SW 1271 (cell line): Measurements from ENCODE around the gene IRF2.
"Not testable (repeated sequence)": the region's sequence is repeated elsewhere in the genome, so short reads cannot be mapped to it uniquely, and the experiment has no call there.

ENCODE experiments used
- DNase-seq, 2 experiments: peaks; one replicate each; lab custom pipeline; 2025; lab: John Stamatoyannopoulos, UW

Gene IRF2

DNA sequence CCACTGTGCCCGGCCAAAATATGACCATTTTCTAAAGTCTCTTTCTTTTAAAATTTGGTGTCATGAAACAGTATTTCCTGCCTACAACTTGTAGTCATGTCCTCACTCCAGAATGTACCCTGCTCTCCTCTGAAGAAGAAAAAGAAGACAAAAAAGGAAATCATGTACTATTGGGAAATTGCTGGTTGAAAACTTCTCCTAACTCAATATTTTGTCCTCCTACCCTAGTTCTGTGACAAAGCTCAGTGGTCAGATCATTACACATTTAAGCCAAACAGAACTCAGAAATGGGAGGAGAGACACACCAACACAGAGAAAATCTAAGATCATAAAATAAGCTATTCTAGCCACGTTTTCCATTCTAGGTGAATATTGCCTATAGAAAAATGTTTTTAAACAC is 127.7 kb downstream of the IRF2 start:
- DNase-seq = no peak

DNA sequence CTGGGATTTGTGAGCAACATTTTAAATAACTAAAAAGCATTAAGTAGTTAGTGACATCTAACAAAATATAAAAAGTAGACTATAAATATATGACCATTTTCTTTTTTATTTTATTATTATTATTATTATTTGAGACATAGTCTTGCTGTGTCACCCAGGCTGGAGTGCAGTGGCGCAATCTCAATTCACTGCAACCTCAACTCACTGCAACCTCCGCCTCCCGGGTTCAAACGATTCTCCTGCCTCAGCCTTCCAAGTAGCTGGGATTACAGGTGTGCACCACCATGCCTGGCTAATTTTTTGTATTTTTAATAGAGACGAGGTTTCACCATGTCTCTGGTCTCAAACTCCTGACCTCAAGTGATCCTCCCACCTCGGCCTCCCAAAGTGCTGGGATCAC is 128.1 kb downstream of the IRF2 start:
- not testable (repeated sequence) for DNase-seq

DNA sequence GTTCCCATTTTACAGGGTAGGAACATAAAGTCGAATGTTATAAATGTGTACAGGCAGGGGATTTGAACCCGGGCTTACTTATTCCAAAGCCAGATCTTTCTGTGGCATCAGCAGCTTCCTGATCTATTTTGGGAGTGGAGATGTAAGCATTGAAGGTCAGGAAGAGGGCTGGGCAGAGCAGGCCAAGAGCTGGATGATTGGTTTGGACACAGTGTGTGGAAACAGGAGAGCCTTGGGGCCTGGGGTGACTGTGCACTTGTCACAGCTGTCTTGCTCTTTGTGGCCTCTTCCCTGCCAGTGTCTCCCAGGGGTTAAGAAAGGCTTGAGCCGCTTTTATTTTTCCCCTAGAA is 128.8 kb downstream of the IRF2 start:
- DNase-seq = no peak

DNA sequence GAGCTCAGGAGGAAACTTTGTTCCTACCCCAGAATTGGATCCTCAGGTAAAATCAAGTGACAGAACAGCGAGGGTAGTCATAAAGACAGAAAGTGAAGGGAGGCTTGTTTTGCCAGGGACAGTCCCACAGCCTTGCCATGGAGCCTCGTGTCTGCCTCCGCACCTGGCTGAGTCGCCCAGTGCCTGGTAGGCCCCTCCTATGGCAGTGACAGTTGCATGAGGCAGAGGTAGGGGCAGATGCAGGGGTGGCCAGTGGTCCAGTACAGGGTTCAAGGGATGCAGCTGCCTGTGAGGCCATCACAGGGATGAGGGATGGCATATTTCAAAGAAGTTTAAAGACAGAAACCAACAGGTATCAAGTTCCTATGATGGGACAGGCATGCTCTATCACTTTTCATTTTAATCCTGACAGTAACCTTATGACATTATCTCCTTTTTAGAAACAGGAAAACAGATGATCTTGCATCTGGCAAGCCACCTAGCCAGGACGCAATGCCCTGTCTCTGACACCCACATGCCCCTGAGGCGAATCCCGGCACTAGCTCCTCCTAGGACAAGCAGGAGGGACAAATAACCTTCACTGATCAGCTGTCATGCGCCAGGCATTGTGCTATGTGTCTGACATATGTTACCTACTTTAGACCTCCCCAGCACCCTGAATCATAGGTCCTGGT is 129.3 kb downstream of the IRF2 start:
- no peak for DNase-seq

DNA sequence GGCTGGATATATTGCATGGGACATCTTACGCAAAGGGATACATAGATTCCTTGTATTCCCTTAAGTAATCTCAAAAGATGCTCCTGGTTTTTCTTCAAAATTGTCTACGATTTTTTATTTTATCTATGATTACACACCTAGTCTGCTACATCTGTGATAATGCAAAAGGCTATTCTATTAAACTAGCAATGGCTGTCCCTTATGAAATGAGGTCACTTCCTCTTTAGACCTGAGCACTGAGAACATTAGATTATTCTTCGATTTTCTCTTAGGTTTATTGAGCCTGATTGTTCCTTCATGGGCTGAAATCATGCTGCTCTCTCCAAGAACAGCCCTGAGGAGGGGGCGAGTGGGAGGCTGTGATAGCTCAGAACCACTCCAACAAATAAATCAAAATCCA is 129.9 kb downstream of the IRF2 start:
- DNase-seq = no peak

DNA sequence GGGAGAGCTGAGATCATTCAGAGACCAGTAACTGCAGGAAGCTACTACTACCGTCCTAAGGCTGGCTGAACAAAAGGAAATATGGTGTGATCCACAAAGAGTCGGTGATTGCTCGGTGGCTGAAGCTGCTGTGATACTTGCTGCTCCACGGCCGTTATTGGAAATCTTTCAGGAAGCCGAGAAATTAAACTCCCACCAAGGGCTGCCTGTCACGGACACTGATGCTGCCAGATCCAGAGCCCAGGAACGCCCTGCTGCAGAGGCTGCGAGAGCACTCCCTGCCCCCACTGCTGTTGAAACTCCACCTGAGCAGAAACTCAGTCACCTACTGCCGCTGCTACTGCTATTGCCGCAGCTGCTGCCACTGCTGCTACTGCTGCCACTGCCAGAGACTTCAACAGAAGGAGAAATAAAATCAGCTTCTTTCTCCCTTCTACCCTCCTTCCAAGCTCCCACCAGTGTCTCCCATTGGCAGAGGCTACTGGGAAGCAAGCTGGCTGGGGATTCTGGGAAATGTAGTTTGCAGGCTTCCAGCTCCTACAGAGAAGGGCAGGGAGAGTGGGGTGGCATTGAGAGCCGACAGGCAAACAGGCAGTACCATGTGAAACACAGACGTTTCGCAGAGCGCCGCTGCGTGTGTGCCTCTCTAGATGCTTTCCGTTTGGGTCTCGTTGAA is 130.7 kb downstream of the IRF2 start:
- DNase-seq = peak; percentile 14 to 52

DNA sequence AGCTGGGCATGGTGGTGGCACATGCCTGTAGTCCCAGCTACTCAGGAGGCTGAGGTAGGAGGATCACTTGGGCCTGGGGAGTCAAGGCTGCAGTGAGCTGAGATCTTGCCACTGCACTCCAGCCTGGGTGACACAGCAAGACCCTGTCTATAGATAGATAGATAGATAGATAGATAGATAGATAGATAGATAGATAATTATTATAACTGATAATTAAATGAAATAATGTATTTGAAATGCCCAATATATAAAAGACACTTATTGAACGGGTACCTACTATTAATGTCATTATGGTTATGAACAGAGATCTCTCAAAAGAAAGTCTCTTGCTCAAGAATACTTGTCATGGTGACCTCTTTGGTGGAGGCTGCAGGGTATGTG is 131.5 kb downstream of the IRF2 start:
- DNase-seq = not testable (repeated sequence)

DNA sequence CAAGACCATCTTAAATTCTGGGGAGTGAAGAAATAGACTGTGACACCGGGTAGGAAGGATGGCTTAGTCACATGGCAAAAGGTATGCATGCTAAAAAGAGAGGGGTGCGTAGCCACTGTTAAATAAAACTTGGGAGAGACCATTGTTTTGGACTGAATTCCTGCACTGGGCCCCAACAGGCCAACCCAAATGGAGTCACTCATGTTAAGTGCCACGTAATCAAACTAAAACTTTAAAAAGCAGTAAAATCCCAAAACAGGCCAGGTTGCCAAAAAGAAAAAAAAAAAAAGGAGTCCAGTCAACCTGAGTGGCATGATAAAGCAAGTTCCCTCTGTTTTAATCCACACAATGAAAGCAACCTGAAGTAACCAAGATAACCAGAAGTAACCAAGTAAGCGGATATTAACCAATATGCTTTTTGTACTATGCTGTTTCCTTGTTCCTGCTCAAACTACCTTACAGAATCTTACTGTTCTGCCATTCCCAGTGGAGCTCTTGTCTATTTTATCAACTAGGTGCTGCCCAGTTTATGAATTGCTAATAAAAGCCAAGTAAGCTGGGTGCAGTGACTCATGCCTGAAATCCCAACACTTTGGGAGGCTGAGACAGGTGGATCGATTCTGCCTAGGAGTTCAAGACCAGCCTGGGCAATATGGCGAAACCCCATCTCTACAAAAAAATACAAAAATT is 132.0 kb downstream of the IRF2 start:
- no peak for DNase-seq

DNA sequence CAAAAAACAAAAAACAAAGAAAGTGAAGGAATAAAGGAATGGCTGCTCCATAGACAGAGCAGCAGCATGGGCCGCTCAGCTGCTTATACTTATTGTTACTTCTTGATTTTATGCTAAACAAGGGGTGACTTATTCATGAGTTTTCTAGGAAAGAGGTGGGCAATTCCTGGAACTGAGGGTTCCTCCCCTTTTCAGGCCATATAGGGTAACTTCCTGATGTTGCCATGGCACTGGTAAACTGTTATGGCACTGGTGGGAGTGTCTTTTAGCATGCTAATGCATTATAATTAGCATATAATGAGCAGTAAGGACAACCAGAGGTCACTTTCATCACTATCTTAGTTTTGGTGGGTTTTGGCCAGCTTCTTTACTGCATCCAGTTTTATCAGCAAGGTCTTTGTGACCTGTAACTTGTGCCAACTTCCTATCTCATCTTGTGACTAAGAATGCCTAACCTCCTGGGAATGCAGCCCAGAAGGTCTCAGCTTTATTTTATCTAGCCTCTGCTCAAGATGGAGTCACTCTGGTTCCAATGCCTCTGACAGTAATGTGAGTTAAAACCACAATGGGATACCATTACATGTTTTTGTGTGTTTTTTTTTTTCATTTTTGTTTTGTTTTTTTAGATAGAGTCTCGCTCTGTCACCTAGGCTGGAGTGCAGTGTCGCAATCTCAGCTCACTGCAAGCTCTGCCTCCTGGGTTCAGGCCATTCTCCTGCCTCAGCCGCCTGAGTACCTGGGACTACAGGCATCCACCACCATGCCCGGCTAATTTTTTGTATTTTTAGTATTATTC is 134.8 kb downstream of the IRF2 start:
- DNase-seq = peak in 1 of 2 experiments; percentile 3

DNA sequence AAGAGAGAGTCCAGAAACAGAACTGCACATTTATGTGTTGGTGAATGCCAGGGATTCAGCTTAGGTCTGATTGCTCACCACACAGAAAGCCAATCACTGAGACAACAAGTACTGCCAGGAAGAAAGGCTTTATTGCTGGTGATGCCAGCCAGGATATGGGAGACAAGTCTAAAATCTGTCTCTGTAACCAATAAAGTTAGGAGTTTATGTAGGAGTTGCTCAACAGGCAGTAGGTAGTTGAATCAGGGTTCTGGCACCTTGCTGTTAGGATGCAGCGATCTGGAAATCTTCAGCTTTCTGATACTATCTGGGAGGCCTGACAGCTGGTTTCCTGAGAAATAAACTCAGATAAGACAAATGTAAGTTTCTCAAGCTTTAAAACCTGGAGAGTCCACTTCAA is 136.4 kb downstream of the IRF2 start:
- no peak for DNase-seq
